Keratinocyte (primary cell): ENCODE results near the gene NCAPH2. TPM values are rescaled to one million over a fixed set of nuclear protein-coding genes. Genes with fewer than 3 reads are reported as not detected.

Source experiments
- DNase-seq: peaks from one replicate; pipeline ENCODE4 v3.0.0-alpha.2; 2011; ENCODE audit warnings: low read depth, missing footprints, low spot score
- FAIRE-seq: peaks from 2 replicates; lab custom pipeline; 2011; peaks lifted over from hg19 to GRCh38; lab: Jason Lieb, UNC
- H2AFZ ChIP-seq: 2 replicates; pipeline ENCODE4 v1.6.0; 2012; ENCODE audit warnings: low read length, control low read depth, inconsistent platforms; ENCODE audit not compliant: control insufficient read depth
- H3K27ac ChIP-seq: 2 replicates; pipeline ENCODE4 v1.5.1; 2011; ENCODE audit warnings: low read length; ENCODE audit not compliant: control insufficient read depth, insufficient read depth
- H3K27me3 ChIP-seq: 3 replicates; pipeline ENCODE4 v1.6.0; 2011; ENCODE audit warnings: low read length; ENCODE audit not compliant: control insufficient read depth, insufficient read depth; ENCODE audit errors: extremely low read depth
- H3K36me3 ChIP-seq, 2 experiments: 2 replicates in 1 of 2; 3 replicates in 1 of 2; pipeline ENCODE4 v1.5.1; 2011; ENCODE audit warnings: low read length in 2 of 2, mild to moderate bottlenecking in 1 of 2; ENCODE audit not compliant: control insufficient read depth in 2 of 2, insufficient read depth in 2 of 2; ENCODE audit errors: extremely low read depth in 1 of 2
- H3K4me1 ChIP-seq: 3 replicates; pipeline ENCODE4 v1.5.1; 2011; ENCODE audit warnings: low read length; ENCODE audit not compliant: control insufficient read depth, insufficient read depth; ENCODE audit errors: extremely low read depth
- H3K4me2 ChIP-seq: 3 replicates; pipeline ENCODE4 v1.6.0; 2011; ENCODE audit warnings: low read depth, low read length; ENCODE audit not compliant: control insufficient read depth, insufficient read depth; ENCODE audit errors: extremely low read depth
- H3K4me3 ChIP-seq, 3 experiments: fragments of 200-600 bp in 1 of 3; sonication (generic) in 1 of 3; 2 replicates in 2 of 3; 3 replicates in 1 of 3; pipeline ENCODE4 v1.5.1; 2011 to 2016; ENCODE audit warnings: low read length in 3 of 3, mild to moderate bottlenecking in 3 of 3, control low read depth in 2 of 3, inconsistent platforms in 1 of 3, low read depth in 1 of 3, mixed read lengths in 1 of 3, mixed run types in 1 of 3, moderate library complexity in 1 of 3; ENCODE audit not compliant: control insufficient read depth in 2 of 3, insufficient read depth in 2 of 3; ENCODE audit errors: extremely low read depth in 1 of 3
- H3K79me2 ChIP-seq: 2 replicates; pipeline ENCODE4 v1.6.0; 2012; ENCODE audit warnings: low read length; ENCODE audit not compliant: control insufficient read depth, insufficient read depth
- H3K9ac ChIP-seq: 3 replicates; pipeline ENCODE4 v1.6.0; 2011; ENCODE audit warnings: low read length; ENCODE audit not compliant: control insufficient read depth, insufficient read depth; ENCODE audit errors: extremely low read depth
- H3K9me1 ChIP-seq: 3 replicates; pipeline ENCODE4 v1.6.0; 2011; ENCODE audit warnings: low read length; ENCODE audit not compliant: control insufficient read depth, insufficient read depth; ENCODE audit errors: extremely low read depth
- H3K9me3 ChIP-seq: 2 replicates; pipeline ENCODE4 v1.5.1; 2012; ENCODE audit warnings: low read depth, low read length; ENCODE audit not compliant: control insufficient read depth
- H4K20me1 ChIP-seq: 3 replicates; pipeline ENCODE4 v1.6.0; 2011; ENCODE audit warnings: low read length; ENCODE audit not compliant: control insufficient read depth, insufficient read depth; ENCODE audit errors: extremely low read depth
- CTCF ChIP-seq, 3 experiments: IDR thresholded peaks in 1 of 3; conservative IDR thresholded peaks in 1 of 3; optimal IDR thresholded peaks in 1 of 3; 2 replicates in 2 of 3; 3 replicates in 1 of 3; pipeline versions ENCODE3 to v1.5.1; 2011; ENCODE audit warnings: low read length in 3 of 3, mild to moderate bottlenecking in 3 of 3, moderate library complexity in 2 of 3, control low read depth in 1 of 3, inconsistent platforms in 1 of 3; ENCODE audit not compliant: insufficient read depth in 2 of 3; ENCODE audit errors: extremely low read depth in 1 of 3
- EZH2 ChIP-seq: IDR thresholded peaks from one replicate; pipeline ENCODE4 v1.6.1; 2012; ENCODE audit warnings: inconsistent platforms, mild to moderate bottlenecking, low read length, moderate library complexity
- dilution Hi-C: fragments of 300-500 bp; cut with MboI; formaldehyde crosslinking; loops from one replicate; pipeline ENCODE4 v1.7.0; 2020; ENCODE audit warnings: low sequenced_read_pairs; ENCODE audit not compliant: extremely low pct_ligation_motif_present
- polyA plus RNA-seq, 5 experiments: library from polyadenylated mRNA; depleted of rRNA in 3 of 5; stranded (reverse) in 3 of 5; stranded (forward) in 1 of 5; unstranded in 1 of 5; fragments of >200 nt; gene quantifications; 1 replicate in 1 of 5; 2 replicates in 3 of 5; 3 replicates in 1 of 5; pipeline versions ENCODE4 v1.2.1 to v1.2.3, GENCODE V29; 2011 to 2012; ENCODE audit warnings: missing spikeins in 2 of 5, low read depth in 1 of 5, low replicate concordance in 1 of 5

Gene NCAPH2
- polyA plus RNA-seq, 1 donor (not counting 4 experiments of a cell fraction or from before 2014, with no cell fraction given) = 11.4 TPM

GRCh38 chr22:50500452-50500851, 7.6 kb upstream of the NCAPH2 start:
- peaks cover 6 to 13% of the 10 kb centered on the region in 2 experiments for H3K36me3 ChIP-seq
- TF ChIP-seq CTCF (optimal IDR thresholded peaks at IDR 0.05 in 1 of 3, IDR thresholded peaks at IDR 0.05 in 1 of 3, conservative IDR thresholded peaks at IDR 0.05 in 1 of 3; ENCODE audit: extremely low read depth in 1 of 3, insufficient read depth in 2 of 3, low read length in 3 of 3) = no peak
- no peak for TF ChIP-seq EZH2
- H3K4me3 ChIP-seq = no peak overlapping the region
- H2AFZ ChIP-seq = no peak overlapping the region
- dilution Hi-C loops = no loop called here
- no peaks in the 10 kb centered on the region for H3K79me2 ChIP-seq
- no peaks in the 10 kb centered on the region for H3K9me1 ChIP-seq
- FAIRE-seq = no peak
- no peaks in the 10 kb centered on the region for H3K9me3 ChIP-seq
- no peak overlapping the region for H3K4me2 ChIP-seq
- H3K4me1 ChIP-seq = peaks cover 12% of the 10 kb centered on the region
- H3K27me3 ChIP-seq = no peaks in the 10 kb centered on the region
- H3K9ac ChIP-seq = no peak overlapping the region
- no peak for DNase-seq
- no peak overlapping the region for H3K27ac ChIP-seq
- H4K20me1 ChIP-seq = no peaks in the 10 kb centered on the region

GRCh38 chr22:50502096-50502495, 5.9 kb upstream of the NCAPH2 start:
- no peaks in the 10 kb centered on the region for H3K27me3 ChIP-seq
- H3K4me3 ChIP-seq = no peak overlapping the region
- TF ChIP-seq EZH2 (no peak), CTCF (optimal IDR thresholded peaks at IDR 0.05 in 1 of 3, IDR thresholded peaks at IDR 0.05 in 1 of 3, conservative IDR thresholded peaks at IDR 0.05 in 1 of 3; ENCODE audit: extremely low read depth in 1 of 3, insufficient read depth in 2 of 3, low read length in 3 of 3) (no peak)
- H4K20me1 ChIP-seq = no peaks in the 10 kb centered on the region
- no peak overlapping the region for H2AFZ ChIP-seq
- H3K9me3 ChIP-seq = no peaks in the 10 kb centered on the region
- no peak for DNase-seq
- no peak overlapping the region for H3K27ac ChIP-seq
- peaks cover 6 to 17% of the 10 kb centered on the region in 2 experiments for H3K36me3 ChIP-seq
- no peaks in the 10 kb centered on the region for H3K9me1 ChIP-seq
- no peak overlapping the region for H3K9ac ChIP-seq
- dilution Hi-C loops = no loop called here
- H3K4me1 ChIP-seq = peaks cover 12% of the 10 kb centered on the region
- peaks cover 11% of the 10 kb centered on the region for H3K79me2 ChIP-seq
- FAIRE-seq = no peak
- no peak overlapping the region for H3K4me2 ChIP-seq
